SK-N-SH (cell line): ENCODE measurements around the gene ACOT7. TPM values are rescaled to one million over a fixed set of nuclear protein-coding genes. Genes with fewer than 3 reads are reported as not detected.

Experiments used
- CTCF ChIA-PET: fragments of 300-600, 350-600 bp; formaldehyde crosslinking; extraction: SDS; loops from one replicate; lab custom pipeline; 2021; lab: Yijun Ruan, JAX
- POLR2A ChIA-PET: fragments of 350-600 bp; sonication (Branson Sonifier 250); formaldehyde crosslinking; extraction: SDS; loops from one replicate; lab custom pipeline; 2020; ENCODE audit warnings: antibody characterized with exemption, inconsistent platforms; lab: Yijun Ruan, JAX
- DNase-seq: peaks from one replicate; pipeline ENCODE4 v3.0.0; 2012
- H2AFZ ChIP-seq: fragments of 200-600 bp; sonication (generic); 2 replicates; pipeline ENCODE4 v1.8.1; 2016; ENCODE audit warnings: antibody characterized with exemption, mild to moderate bottlenecking, low read depth
- H3F3A ChIP-seq: fragments of 200-600 bp; sonication (generic); replicated peaks from 2 replicates; pipeline ENCODE3; 2016; ENCODE audit warnings: antibody characterized with exemption, mild to moderate bottlenecking; ENCODE audit not compliant: insufficient read depth
- H3K27ac ChIP-seq, 2 experiments: fragments of 200-500 bp in 1 of 2; fragments of 200-600 bp in 1 of 2; sonication (Bioruptor generic) in 1 of 2; sonication (generic), shearing (Covaris generic) in 1 of 2; 2 replicates each; pipeline versions ENCODE4 v1.5.1 to v1.6.1; 2014 to 2016; ENCODE audit warnings: low read depth in 2 of 2, inconsistent platforms in 1 of 2, low read length in 1 of 2, mild to moderate bottlenecking in 1 of 2, mixed read lengths in 1 of 2
- H3K27me3 ChIP-seq: fragments of 200-600 bp; sonication (generic), shearing (Covaris generic); 2 replicates; pipeline ENCODE4 v1.6.1; 2016; ENCODE audit warnings: mixed run types; ENCODE audit not compliant: insufficient read depth
- H3K36me3 ChIP-seq, 2 experiments: fragments of 200-500 bp in 1 of 2; fragments of 200-600 bp in 1 of 2; sonication (Bioruptor generic) in 1 of 2; sonication (generic) in 1 of 2; replicated peaks in 1 of 2; 2 replicates each; pipeline versions ENCODE3 to v1.5.1; 2014 to 2016; ENCODE audit warnings: low read length in 1 of 2, mild to moderate bottlenecking in 1 of 2; ENCODE audit not compliant: insufficient read depth in 2 of 2, control insufficient read depth in 1 of 2
- H3K4me1 ChIP-seq, 2 experiments: fragments of 200-500 bp in 1 of 2; fragments of 200-600 bp in 1 of 2; sonication (Bioruptor generic) in 1 of 2; sonication (generic), shearing (Covaris generic) in 1 of 2; 2 replicates each; pipeline versions ENCODE4 v1.5.1 to v1.6.1; 2014 to 2016; ENCODE audit warnings: low read depth in 1 of 2, low read length in 1 of 2, mixed run types in 1 of 2; ENCODE audit not compliant: insufficient read depth in 2 of 2, control insufficient read depth in 1 of 2
- H3K4me2 ChIP-seq: fragments of 200-600 bp; sonication (generic), shearing (Covaris generic); 2 replicates; pipeline ENCODE4 v1.6.1; 2017; ENCODE audit warnings: mixed run types
- H3K4me3 ChIP-seq, 2 experiments: fragments of 200-500 bp in 1 of 2; fragments of 200-600 bp in 1 of 2; sonication (Bioruptor generic) in 1 of 2; sonication (generic), shearing (Covaris generic) in 1 of 2; 2 replicates each; pipeline versions ENCODE4 v1.5.1 to v1.8.1; 2014 to 2016; ENCODE audit warnings: low read depth in 2 of 2, inconsistent platforms in 1 of 2, low read length in 1 of 2, mild to moderate bottlenecking in 1 of 2, mixed read lengths in 1 of 2, moderate library complexity in 1 of 2
- H3K79me2 ChIP-seq: fragments of 200-600 bp; sonication (generic); 2 replicates; pipeline ENCODE4 v1.8.1; 2017; ENCODE audit warnings: mild to moderate bottlenecking; ENCODE audit not compliant: insufficient read depth
- H3K9ac ChIP-seq: fragments of 200-600 bp; sonication (generic); 2 replicates; pipeline ENCODE4 v1.6.1; 2017; ENCODE audit warnings: mixed run types
- H3K9me2 ChIP-seq: fragments of 200-600 bp; sonication (generic); 2 replicates; pipeline ENCODE4 v1.6.1; 2017; ENCODE audit warnings: mixed run types
- H3K9me3 ChIP-seq: fragments of 200-600 bp; sonication (generic); 2 replicates; pipeline ENCODE4 v1.6.1; 2017; ENCODE audit warnings: mixed run types, mild to moderate bottlenecking, moderate library complexity
- H4K20me1 ChIP-seq: fragments of 200-600 bp; sonication (generic); 2 replicates; pipeline ENCODE4 v1.6.1; 2017; ENCODE audit warnings: mild to moderate bottlenecking, mixed run types; ENCODE audit not compliant: insufficient read depth
- CTCF ChIP-seq: fragments of 200-600 bp; sonication (generic); IDR thresholded peaks from 2 replicates; pipeline ENCODE4 v1.6.1; 2017; ENCODE audit warnings: antibody characterized with exemption, mild to moderate bottlenecking, moderate library complexity
- ELF1 ChIP-seq: IDR thresholded peaks from 2 replicates; pipeline ENCODE4 v1.4.0; 2012
- EP300 ChIP-seq, 2 experiments: IDR thresholded peaks; 2 replicates each; pipeline versions ENCODE4 v1.4.0 to v1.6.1; 2012; ENCODE audit warnings: borderline replicate concordance in 1 of 2, low read depth in 1 of 2, low read length in 1 of 2
- FOSL2 ChIP-seq: IDR thresholded peaks from 2 replicates; pipeline ENCODE4 v1.4.0; 2012; ENCODE audit warnings: low read depth, mild to moderate bottlenecking, moderate library complexity, borderline replicate concordance
- FOXJ3 ChIP-seq: sonication (generic); formaldehyde crosslinking; IDR thresholded peaks from 2 replicates; pipeline ENCODE4 v1.5.1; 2020; ENCODE audit warnings: mild to moderate bottlenecking, missing genetic modification reagents
- JUND ChIP-seq: IDR thresholded peaks from 2 replicates; pipeline ENCODE4 v1.4.0; 2012
- MEF2A ChIP-seq: IDR thresholded peaks from 2 replicates; pipeline ENCODE4 v1.4.0; 2012; ENCODE audit warnings: low read depth, borderline replicate concordance
- NFIC ChIP-seq: IDR thresholded peaks from 2 replicates; pipeline ENCODE4 v1.4.0; 2012; ENCODE audit warnings: borderline replicate concordance
- NRF1 ChIP-seq: IDR thresholded peaks from 2 replicates; pipeline ENCODE4 v1.6.1; 2012; ENCODE audit warnings: low read depth, mild to moderate bottlenecking, low read length
- POLR2AphosphoS5 ChIP-seq: IDR thresholded peaks from 2 replicates; pipeline ENCODE4 v1.6.1; 2012; ENCODE audit warnings: low read depth, low read length
- RXRA ChIP-seq: IDR thresholded peaks from 2 replicates; pipeline ENCODE4 v1.4.0; 2012; ENCODE audit warnings: low read depth, mild to moderate bottlenecking, borderline replicate concordance
- SIN3A ChIP-seq: IDR thresholded peaks from 2 replicates; pipeline ENCODE4 v1.6.1; 2012; ENCODE audit warnings: low read depth, mild to moderate bottlenecking, low read length, moderate library complexity, borderline replicate concordance
- TCF12 ChIP-seq: IDR thresholded peaks from 2 replicates; pipeline ENCODE4 v1.4.0; 2012
- TEAD4 ChIP-seq: IDR thresholded peaks from 2 replicates; pipeline ENCODE4 v1.4.0; 2012; ENCODE audit warnings: mild to moderate bottlenecking, borderline replicate concordance; ENCODE audit not compliant: insufficient read depth
- YY1 ChIP-seq: IDR thresholded peaks from 2 replicates; pipeline ENCODE4 v1.4.0; 2012; ENCODE audit warnings: low read depth, mild to moderate bottlenecking
- ZBTB33 ChIP-seq: IDR thresholded peaks from 2 replicates; pipeline ENCODE4 v1.4.0; 2012; ENCODE audit warnings: low read depth, borderline replicate concordance
- WGBS: methylation state at CpG from one replicate; pipeline ENCODE4 v1.1.6; 2017; ENCODE audit warnings: low lambda C conversion rate; 5-methylcytosine and 5-hydroxymethylcytosine counted together
- polyA plus RNA-seq, 3 experiments: library from polyadenylated mRNA; depleted of rRNA; stranded (reverse); fragments of >200 nt; gene quantifications; 2 replicates each; pipeline ENCODE4 v1.2.3, GENCODE V29; 2012

ACOT7 gene
- polyA plus RNA-seq, 1 of the 3 experiments (the other 2 are of a cell fraction): 289 TPM

DNA sequence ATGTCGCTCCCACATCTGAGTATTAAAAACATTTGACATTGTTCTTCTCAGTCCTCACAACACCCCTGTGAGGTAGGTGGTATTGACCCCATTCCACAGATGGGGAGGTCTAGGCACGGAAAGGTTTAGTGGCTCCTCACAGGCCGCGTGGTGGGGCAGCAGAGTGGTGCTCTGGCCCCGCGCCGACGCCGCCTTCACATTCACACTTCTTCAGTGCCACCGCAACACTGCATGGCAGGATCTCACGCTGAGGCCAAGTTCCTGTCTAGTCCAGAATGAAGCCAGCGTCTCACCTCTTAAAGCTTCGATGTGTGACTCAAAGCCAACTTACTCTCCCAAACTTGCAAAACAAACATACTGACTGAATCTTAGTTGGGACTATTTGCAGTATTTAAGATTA, 169.9 kb downstream of the ACOT7 start:
- POLR2A ChIA-PET: no interaction called here
- peaks cover 6 to 41% of the 10 kb centered on the region in 2 experiments for H3K36me3 ChIP-seq

More for the DNA sequence above, 169.9 kb downstream of the ACOT7 start:
- Histone ChIP-seq H3K27me3 (no peaks in the 10 kb centered on the region), H3K4me1 (no peaks in the 10 kb centered on the region), H3K9me2 (no peaks in the 10 kb centered on the region), H4K20me1 (no peaks in the 10 kb centered on the region), H3K4me2 (no peak overlapping the region), H3F3A (no peaks in the 10 kb centered on the region), H3K9ac (no peak overlapping the region), H3K27ac (no peak overlapping the region), H3K79me2 (peaks cover 3% of the 10 kb centered on the region; the same call in 1 of the 2 replicates), H3K9me3 (no peaks in the 10 kb centered on the region), H3K4me3 (no peak overlapping the region), H2AFZ (no peak overlapping the region)
- WGBS: 94% methylated on average over 10 of the region's 13 CpGs
- CTCF ChIA-PET: interaction anchor here (0.9 to 1.6 kb wide), 6 partner anchors 14 to 262 kb away, joined by 3 to 8 read pairs (median 4); no protein-coding TSS in a partner anchor
- no peak for DNase-seq
- no peak for TF ChIP-seq ZBTB33
- no peak for TF ChIP-seq FOXJ3 (CRISPR knock-in tag)
- no peak for TF ChIP-seq NFIC
- TF ChIP-seq CTCF: no peak
- no peak for TF ChIP-seq YY1
- TF ChIP-seq POLR2AphosphoS5: no peak
- no peak for TF ChIP-seq RXRA
- no peak for TF ChIP-seq FOSL2
- TF ChIP-seq SIN3A: no peak
- TF ChIP-seq JUND: no peak
- TF ChIP-seq MEF2A: no peak
- no peak for TF ChIP-seq EP300 (IDR thresholded peaks at IDR 0.05; ENCODE audit: borderline replicate concordance in 1 of 2, low read depth in 1 of 2, low read length in 1 of 2)
- TF ChIP-seq TEAD4: no peak
- no peak for TF ChIP-seq ELF1
- no peak for TF ChIP-seq NRF1
- TF ChIP-seq TCF12: no peak
